Measurements from ENCODE around the gene OR2W1.

Gene OR2W1

DNA sequence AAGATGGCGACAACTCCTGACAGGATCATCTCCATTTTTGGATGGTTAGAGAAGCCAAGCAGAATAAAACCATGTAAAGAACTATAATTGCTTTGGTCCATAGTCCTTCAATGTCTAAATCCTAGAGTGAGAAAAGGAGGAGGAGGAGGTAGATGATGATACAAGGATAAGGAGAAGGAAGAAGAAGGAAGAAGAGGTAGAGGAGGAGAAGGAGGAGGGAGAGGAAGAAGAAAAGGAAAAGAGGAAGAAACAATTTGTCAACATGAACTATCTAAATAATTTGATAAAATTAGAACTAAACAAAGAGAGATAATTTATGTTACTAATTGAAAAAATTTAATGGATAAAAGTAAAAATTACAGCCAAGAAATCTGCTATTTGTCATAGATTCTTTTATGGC lies at the start of gene OR2W1:
TSS of gene OR2W1 (minus strand) at position 101 of the 400 bp plus-strand sequence. CDS start at position 101, 0 bp downstream.
- no peak for DNase-seq

DNA sequence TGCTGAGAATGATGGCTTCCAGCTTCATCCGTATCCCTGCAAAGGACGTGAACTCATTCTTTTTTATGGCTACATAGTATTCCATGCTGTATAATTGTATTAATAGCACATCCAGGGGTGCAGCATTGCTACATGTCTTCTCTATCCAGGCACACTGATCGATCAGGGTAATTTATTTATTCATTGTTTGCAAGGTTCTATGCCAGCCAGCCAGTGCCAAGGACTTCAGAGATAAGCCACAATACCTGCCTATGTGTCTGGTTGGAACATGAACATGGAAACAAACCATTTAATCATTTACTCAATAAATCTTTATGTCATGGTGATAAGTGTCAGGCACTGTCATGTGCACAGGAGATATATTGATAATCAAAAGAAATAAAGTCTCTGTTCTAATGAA lies 48.0 kb upstream of the OR2W1 start:
- DNase-seq = no peak

- no peak for DNase-seq
These were observed 42.2 kb upstream of the OR2W1 start, which contains the start of gene OR2B3 for GRCh38 chr6:29087213-29087612. Gene OR2B3, minus strand, starts transcription at chr6:29087313. Its CDS starts 65 bp downstream, at chr6:29087248.

DNA sequence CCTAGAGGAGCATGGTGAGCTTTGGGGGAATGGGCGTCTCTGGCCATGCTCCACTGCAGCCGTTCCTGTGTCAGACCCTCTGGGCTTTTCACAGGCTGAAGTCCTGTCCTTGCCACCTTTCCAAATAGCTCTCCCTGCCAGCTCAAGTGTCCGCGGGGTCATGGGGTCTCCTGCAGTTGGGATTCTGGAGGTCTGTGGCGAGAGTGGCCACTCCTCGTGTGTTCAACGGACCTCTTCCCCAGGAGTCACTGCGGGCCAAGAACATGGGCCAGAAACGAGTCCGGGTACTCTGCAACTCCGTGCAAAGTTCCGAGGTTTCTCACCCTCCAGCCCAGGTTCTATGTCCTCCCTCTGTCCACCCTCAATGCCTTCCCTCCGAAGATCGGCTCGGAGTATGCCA lies 37.5 kb upstream of the OR2W1 start:
- no peak for DNase-seq

GRCh38 chr6:29081312-29081711 lies 36.3 kb upstream of the OR2W1 start:
- no peak for DNase-seq

DNA sequence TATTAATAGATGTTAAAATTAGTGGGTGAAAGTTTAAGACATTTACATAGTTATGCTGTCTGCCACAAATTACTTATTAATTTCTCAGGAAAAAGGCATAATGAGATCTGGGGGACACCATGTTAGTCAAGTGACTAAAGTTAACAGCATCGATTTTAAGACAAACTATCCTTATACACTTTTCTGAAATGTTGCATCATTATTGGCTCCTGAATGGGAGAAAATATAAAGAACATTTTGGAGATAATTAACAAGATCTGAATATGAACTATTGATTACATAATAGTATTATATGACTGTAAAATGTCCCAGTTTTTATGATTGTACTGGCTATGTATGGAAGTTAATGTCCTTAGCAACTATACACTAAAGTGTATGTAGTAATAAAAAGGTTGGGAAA lies 34.2 kb upstream of the OR2W1 start:
- no peak for DNase-seq

GRCh38 chr6:29071831-29072723 lies 27.1 kb upstream of the OR2W1 start:
- no peak for DNase-seq

- DNase-seq = no peak
These were observed 6.7 kb upstream of the OR2W1 start for GRCh38 chr6:29051680-29052079.

GRCh38 chr6:29035951-29036350 lies 9.0 kb downstream of the OR2W1 start:
- DNase-seq = no peak

DNA sequence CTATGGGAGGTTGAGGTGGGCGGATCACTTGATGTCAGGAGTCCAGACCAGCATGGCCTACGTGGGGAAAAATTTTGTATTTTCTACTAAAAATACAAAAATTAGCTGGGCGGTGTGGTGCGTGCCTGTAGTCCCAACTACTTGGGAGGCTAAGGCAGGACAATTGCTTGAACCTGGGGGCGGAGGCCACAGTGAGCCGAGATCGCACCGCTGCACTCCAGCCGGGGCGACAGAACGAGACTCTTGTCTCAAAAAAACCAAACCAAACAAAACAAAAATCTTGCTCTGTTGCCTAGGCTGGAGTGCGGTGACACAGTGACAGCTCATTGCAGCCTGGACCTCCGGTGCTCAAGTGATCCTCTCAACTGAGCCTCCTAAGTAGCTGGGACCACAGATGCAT lies 16.2 kb downstream of the OR2W1 start:
- DNase-seq = no peak

DNA sequence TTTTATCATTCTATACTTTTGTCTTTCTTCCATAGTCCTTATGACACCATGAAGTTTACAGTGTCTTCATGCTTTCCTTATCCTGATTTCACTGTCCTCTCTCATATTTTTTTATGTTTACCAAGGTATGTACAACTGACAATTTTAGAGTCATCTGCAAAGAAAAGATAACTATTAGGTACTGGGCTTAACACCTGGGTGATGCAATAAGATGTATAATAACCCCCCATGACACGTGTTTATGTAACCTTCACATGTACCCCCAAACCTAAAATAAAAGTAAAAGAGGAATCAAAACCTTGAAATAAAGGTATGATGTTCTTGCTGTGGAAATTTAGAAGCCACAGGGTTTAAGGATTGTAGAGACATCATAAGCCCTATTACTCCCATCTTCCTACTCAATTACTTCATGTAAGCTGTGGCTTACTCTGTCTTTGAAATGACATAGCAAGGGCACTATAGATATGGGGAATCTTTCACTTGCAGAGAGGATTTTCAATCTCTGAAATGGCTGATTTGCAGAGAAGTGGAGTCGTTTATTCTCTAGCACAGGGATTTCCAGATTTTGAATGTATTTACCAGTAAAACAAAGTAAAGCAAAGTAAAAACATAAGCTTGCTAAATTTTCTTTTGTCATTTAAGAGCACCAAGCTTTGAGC lies 18.9 kb downstream of the OR2W1 start:
- no peak for DNase-seq

DNA sequence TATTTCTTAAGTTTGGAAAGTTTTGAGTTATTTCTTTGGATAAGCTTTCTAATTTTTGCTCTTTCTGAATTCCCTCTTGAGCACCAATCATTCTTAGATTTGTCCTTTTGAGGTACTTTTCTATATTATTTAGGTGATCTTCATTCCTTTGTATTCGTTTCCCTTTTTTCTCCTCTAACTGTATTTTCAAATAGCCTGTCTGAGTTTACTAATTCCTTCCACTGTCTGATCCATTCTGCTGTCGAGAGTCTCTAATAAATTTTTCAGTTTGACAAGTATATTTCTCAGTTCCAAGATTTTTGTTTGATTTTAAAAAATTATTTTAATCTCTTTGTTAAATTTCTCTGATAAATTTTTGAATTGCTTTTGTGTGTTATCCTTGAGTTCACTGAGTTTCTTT lies 23.5 kb downstream of the OR2W1 start:
- DNase-seq = no peak

DNA sequence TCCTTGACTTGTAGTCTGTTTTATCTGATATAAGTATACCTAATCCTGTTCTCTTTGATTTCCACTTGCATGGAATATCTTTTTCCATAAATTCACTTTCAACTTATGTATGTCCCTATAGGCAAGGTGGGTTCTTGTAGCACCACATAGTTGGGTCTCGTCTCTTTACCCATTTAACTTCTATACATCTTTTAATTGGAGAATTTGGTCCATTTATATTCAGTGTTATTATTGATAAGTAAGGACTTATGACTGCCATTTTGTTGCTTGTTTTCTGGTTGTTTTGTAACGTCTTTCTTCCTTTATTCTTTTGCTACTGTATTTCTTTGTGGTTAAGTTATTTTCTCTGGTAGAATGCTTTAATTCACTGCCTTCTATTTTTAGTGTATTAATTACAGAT lies 25.3 kb downstream of the OR2W1 start:
- no peak for DNase-seq

GRCh38 chr6:29017428-29017802 lies 27.6 kb downstream of the OR2W1 start:
- no peak for DNase-seq

DNA sequence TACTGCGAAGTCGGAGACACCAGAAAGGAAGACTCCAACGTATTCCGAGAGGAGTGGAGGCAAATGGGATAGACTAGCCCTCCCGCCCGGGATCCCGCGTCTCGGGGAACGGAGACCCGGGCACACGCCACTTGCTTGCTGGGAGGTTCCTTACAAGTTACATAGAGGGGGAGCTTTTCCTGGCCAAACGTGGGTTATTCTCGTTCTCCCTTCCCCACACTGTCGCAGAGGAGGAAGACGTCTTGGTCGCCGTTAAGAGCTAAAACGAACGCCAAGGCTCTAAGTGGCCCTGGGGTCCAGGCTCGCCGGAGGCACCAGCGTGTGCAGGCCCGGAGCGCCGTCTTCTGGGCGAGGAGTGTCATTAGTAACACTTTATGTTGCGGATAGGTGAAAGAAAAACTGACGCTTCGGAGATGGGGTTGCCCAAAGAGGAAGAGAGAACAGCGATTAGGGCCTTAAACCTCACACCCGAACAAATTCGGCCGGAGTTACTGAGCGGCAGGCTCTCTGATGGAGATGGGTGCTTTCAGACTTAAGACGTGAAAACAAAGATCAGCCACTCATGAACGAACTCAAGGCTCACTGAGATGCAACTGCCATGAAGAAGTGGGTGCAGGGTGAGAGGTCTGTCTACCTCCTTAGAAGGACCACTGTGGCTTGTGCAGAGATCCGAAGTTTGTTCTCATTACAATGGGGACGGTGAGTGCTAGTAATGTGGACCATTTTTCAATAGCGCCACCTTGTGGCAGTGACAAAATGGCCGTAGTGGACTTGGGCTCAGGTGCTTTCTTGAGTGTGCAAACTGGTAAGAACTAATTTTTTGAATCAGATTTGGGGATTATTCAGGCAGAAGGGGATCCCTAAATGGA lies 28.2 kb downstream of the OR2W1 start:
- DNase-seq = peak; percentile 54 to 61

- no peak for DNase-seq
These were observed 30.0 kb downstream of the OR2W1 start for GRCh38 chr6:29014729-29015608.

DNA sequence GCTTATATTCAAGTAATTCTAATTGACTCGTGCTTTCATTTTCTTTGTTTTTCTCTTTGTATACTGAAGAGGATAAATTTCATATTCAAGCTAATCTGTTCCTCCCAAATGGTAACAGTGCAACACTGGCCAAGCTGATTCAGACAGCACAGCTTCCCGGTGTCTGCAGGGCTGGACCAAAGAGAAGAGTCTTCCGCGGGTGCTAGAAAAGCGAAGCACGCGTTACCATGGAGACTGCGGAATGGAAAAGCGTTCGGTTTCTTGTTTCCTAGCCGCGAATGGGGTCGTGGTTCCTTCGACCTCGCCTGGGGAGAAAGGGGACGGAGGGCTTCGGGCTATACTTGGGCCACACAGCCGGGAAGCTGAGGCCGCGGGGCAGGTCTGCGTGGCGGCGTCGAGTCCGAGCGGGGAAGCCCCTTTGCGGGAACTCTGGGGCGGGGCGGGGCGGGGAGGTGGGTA lies 33.7 kb downstream of the OR2W1 start:
- no peak for DNase-seq

DNA sequence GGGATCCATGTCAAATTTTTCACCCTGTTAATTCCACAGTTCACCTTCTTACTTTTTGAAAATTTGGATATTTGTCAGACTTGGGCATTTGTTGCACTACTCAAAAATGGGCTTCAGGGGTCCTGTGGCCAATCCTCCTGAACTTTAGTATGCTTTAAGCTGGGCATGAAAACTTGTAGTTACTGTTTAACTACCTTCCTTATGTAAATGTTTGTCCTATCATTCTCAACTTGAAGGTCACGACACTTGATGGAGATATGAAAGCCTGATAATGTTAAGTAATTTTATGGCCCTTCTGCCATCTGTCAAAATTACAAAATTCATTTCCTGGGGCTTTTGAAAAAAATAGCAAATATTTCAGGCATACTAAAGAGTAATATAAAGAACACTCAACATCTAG lies 35.6 kb downstream of the OR2W1 start:
- DNase-seq = no peak

GRCh38 chr6:29008089-29008488 lies 36.9 kb downstream of the OR2W1 start:
- no peak for DNase-seq

DNA sequence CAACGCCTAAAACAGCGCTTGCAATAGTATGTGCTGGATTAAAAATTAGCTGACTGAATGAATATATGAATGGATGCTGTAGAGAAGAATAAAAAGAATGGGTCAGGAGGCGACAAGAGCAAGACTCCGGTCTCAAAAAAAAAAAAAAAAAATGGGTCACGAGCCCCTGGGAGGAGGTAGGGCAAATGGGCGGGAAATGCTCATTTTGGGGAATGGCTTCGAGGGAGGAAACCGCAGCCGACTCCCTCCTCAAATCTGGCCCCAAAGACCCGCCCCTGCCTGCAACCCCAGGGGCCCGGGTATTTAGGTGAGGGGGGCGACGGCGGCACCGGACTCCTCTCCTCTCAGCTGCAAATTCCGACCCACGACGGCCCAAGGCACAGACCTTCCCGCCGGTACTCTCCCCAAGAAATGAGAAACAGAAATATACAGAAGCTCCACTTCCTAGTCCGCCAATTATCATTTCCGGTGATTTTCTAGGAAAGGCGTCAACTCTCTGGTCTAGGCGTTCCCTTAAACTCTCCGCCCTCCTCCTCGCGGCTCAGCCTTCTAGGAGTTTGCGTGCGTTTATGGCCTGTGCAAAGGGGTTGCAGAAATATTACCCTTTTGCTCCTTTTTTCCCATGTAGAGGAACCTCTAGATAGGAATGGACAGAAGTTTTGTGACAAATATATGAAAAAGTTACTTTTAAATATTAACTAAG lies 39.6 kb downstream of the OR2W1 start, which contains the start of gene ZNF311:
TSS of gene ZNF311 (minus strand) at position 133 of the 703 bp plus-strand sequence. CDS start 1,361 bp downstream, outside the sequence.
- peak in 1 of 2 donors; percentile 51 for DNase-seq

- DNase-seq = no peak
These were observed 48.0 kb downstream of the OR2W1 start for GRCh38 chr6:28996844-28997510.

All from bone marrow (tissue), 2 donors.